MCF 10A (cell line): ENCODE data around the gene ARHGAP30. TPM values are rescaled to one million over a fixed set of nuclear protein-coding genes. Genes with fewer than 3 reads are reported as not detected.

Source experiments
- BruUV-seq: library from RNA; stranded (reverse); fragments of 400-500 nt; replicated peaks from 2 replicates; lab custom pipeline; 2021; lab: Mats Ljungman, UMichigan
- CTCF ChIA-PET: fragments of 300-600 bp; sonication (Branson Sonifier 250); formaldehyde crosslinking; extraction: SDS; loops from one replicate; lab custom pipeline; 2021; ENCODE audit warnings: antibody characterized with exemption, inconsistent platforms; lab: Yijun Ruan, JAX
- POLR2A ChIA-PET: fragments of 300-600, 350-650 bp; sonication (Branson Sonifier 250); formaldehyde crosslinking; extraction: SDS; loops from one replicate; lab custom pipeline; 2020; ENCODE audit warnings: antibody characterized with exemption, inconsistent platforms; lab: Yijun Ruan, JAX
- DNase-seq: peaks from one replicate; pipeline ENCODE4 v3.0.0-alpha.2; 2018; ENCODE audit not compliant: unreplicated experiment
- H3K27ac Mint-ChIP-seq: one replicate; pipeline ENCODE4 v1.8.0; 2022; ENCODE audit warnings: mild to moderate bottlenecking, low read depth, mixed read lengths; ENCODE audit not compliant: unreplicated experiment
- H3K27me3 Mint-ChIP-seq: one replicate; pipeline ENCODE4 v1.8.0; 2022; ENCODE audit warnings: mixed read lengths; ENCODE audit not compliant: insufficient read depth, unreplicated experiment
- H3K36me3 Mint-ChIP-seq: one replicate; pipeline ENCODE4 v1.8.0; 2022; ENCODE audit warnings: mild to moderate bottlenecking, moderate library complexity, mixed read lengths; ENCODE audit not compliant: insufficient read depth, unreplicated experiment
- H3K4me1 Mint-ChIP-seq: one replicate; pipeline ENCODE4 v1.8.0; 2022; ENCODE audit warnings: mixed read lengths; ENCODE audit not compliant: insufficient read depth, unreplicated experiment
- H3K4me3 Mint-ChIP-seq: one replicate; pipeline ENCODE4 v1.8.0; 2022; ENCODE audit warnings: mild to moderate bottlenecking, moderate library complexity, mixed read lengths; ENCODE audit not compliant: unreplicated experiment
- H3K9me3 Mint-ChIP-seq: one replicate; pipeline ENCODE4 v1.8.0; 2022; ENCODE audit warnings: mixed read lengths; ENCODE audit not compliant: unreplicated experiment
- intact Hi-C: fragments of 100-400 bp; cut with micrococcal nuclease; formaldehyde crosslinking; loops from 2 replicates; pipeline ENCODE4 v1.14.1; 2022
- total RNA-seq: library from RNA; stranded (reverse); gene quantifications from 2 replicates; pipeline ENCODE4 v1.2.3, GENCODE V29; 2022
- TF ChIP-seq, protein P1 (sequence below): fragments of 200-600 bp; IDR thresholded peaks from one replicate; pipeline ENCODE4 v1.8.0; 2022; ENCODE audit warnings: antibody characterized with exemption, mild to moderate bottlenecking; ENCODE audit not compliant: unreplicated experiment

Gene ARHGAP30
- total RNA-seq, 1 experiment from 2014 or later = 0.58 TPM

DNA sequence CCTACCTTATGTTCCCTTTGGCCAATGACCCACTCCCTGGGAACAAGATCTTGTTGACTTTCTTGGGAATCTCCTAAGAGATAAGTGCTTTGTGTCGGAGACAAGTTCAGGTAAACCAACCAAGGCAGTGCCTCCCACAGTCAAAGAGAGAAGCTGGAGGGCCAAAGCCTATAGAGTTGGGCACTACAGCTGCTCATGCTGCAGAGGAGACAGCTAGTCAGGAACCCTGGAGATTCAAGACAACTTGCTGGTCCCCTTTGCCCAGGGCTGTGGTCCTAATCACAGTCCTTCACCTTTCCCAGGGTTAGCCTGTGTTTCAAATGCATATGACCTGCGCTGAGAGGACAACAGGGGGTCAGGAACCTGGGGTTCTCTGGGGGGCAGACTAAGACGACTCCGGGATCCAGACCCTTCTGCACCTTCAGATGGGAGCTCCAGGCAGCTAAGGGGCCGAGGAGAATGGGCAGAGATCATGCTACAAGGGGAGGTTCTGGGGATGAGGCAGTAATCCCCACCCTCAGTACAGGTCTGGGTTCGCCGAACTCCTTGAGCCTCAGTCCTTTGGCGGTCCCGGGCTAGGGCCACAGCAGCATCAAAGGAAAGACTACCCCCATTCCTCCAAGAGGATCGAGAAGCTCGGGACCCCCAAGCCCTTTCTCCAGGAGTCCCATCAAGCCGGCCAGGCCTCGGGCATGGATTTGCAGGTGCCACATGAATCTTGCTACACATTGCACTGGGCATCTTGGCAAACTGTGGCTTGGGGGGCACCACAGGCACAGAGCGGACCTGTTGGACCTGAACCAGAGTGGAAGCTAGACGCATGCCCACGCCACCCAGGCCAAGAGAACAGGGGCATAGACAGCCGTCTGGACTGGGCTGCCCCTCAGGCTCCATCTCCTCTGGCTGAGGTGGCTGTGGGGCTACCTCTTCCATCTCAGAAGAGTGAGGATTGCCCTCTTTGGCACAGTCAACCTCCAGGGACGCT, 22.0 kb downstream of the ARHGAP30 start:
- TF ChIP-seq, protein P1, sequence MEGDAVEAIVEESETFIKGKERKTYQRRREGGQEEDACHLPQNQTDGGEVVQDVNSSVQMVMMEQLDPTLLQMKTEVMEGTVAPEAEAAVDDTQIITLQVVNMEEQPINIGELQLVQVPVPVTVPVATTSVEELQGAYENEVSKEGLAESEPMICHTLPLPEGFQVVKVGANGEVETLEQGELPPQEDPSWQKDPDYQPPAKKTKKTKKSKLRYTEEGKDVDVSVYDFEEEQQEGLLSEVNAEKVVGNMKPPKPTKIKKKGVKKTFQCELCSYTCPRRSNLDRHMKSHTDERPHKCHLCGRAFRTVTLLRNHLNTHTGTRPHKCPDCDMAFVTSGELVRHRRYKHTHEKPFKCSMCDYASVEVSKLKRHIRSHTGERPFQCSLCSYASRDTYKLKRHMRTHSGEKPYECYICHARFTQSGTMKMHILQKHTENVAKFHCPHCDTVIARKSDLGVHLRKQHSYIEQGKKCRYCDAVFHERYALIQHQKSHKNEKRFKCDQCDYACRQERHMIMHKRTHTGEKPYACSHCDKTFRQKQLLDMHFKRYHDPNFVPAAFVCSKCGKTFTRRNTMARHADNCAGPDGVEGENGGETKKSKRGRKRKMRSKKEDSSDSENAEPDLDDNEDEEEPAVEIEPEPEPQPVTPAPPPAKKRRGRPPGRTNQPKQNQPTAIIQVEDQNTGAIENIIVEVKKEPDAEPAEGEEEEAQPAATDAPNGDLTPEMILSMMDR = no peak
- intact Hi-C loops = loop anchor here (10.0 kb wide), 1 partner anchor 87 kb away; the partner anchor contains the start of gene DEDD
- POLR2A ChIA-PET = interaction anchor here (0.6 to 7.3 kb wide), 15 partner anchors 11 to 96 kb away, joined by 3 to 371 read pairs (median 13); partner anchors contain the start of genes DEDD, F11R and KLHDC9
- no TSS peak for BruUV-seq
- Mint-ChIP-seq H3K9me3 (peaks cover 10% of the 10 kb centered on the region), H3K4me3 (no peak overlapping the region), H3K36me3 (no peaks in the 10 kb centered on the region), H3K4me1 (peaks cover 6% of the 10 kb centered on the region), H3K27me3 (no peaks in the 10 kb centered on the region), H3K27ac (no peak overlapping the region)
- no peak for DNase-seq
- CTCF ChIA-PET = interaction anchor here (0.5 to 5.0 kb wide), 13 partner anchors 10 to 855 kb away, joined by 3 to 58 read pairs (median 4); partner anchors contain the start of genes KLHDC9 and PPOX

- peak overlapping the region; percentile 99 for H3K27ac Mint-ChIP-seq
- peak overlapping the region; percentile 93 for H3K4me3 Mint-ChIP-seq
- no TSS peak for BruUV-seq
- H3K9me3 Mint-ChIP-seq = peaks cover 10% of the 10 kb centered on the region
- peaks cover 2% of the 10 kb centered on the region for H3K36me3 Mint-ChIP-seq
- no peak for DNase-seq
- intact Hi-C loops = loop anchor here (10.0 kb wide), 1 partner anchor 88 kb away; the partner anchor contains the start of gene DEDD
- TF ChIP-seq, protein P1 = no peak
- peaks cover 15% of the 10 kb centered on the region for H3K4me1 Mint-ChIP-seq
- H3K27me3 Mint-ChIP-seq = no peaks in the 10 kb centered on the region
- ChIA-PET CTCF (interaction anchor here (0.5 to 5.0 kb wide), 18 partner anchors 8 to 1560 kb away, joined by 3 to 58 read pairs (median 4); partner anchors contain the start of genes F11R, KLHDC9 and PPOX), POLR2A (interaction anchor here (0.6 to 7.3 kb wide), 39 partner anchors 8 to 705 kb away, joined by 3 to 371 read pairs (median 8); partner anchors contain the start of genes DEDD, F11R, KLHDC9 and NDUFS2)
These were observed 23.0 kb downstream of the ARHGAP30 start for GRCh38 chr1:161046605-161047228.

- H3K9me3 Mint-ChIP-seq = peaks cover 10% of the 10 kb centered on the region
- intact Hi-C loops = loop anchor here (1.0 to 10.0 kb wide), 3 partner anchors 51 to 89 kb away; partner anchors contain the start of gene DEDD
- H3K4me1 Mint-ChIP-seq = peaks cover 18% of the 10 kb centered on the region
- ChIA-PET CTCF (interaction anchor here (0.5 to 5.0 kb wide), 27 partner anchors 8 to 1561 kb away, joined by 3 to 58 read pairs (median 4); partner anchors contain the start of genes F11R, KLHDC9, NIT1 and PFDN2), POLR2A (interaction anchor here (0.6 to 7.3 kb wide), 42 partner anchors 9 to 704 kb away, joined by 3 to 371 read pairs (median 7); partner anchors contain the start of genes DEDD, F11R, KLHDC9 and NDUFS2)
- TF ChIP-seq, protein P1 = no peak
- no peaks in the 10 kb centered on the region for H3K27me3 Mint-ChIP-seq
- peak within 1 kb of the TSS; percentile 93 for H3K4me3 Mint-ChIP-seq
- H3K36me3 Mint-ChIP-seq = peaks cover 10% of the 10 kb centered on the region
- TSS peak; percentile 89 for BruUV-seq
- peak; percentile 99 for DNase-seq
- H3K27ac Mint-ChIP-seq = peak within 1 kb of the TSS; percentile 99
These were observed 23.7 kb downstream of the ARHGAP30 start, which contains the start of gene USF1 for GRCh38 chr1:161045736-161046604. Gene USF1 (minus strand): TSS chr1:161045977. CDS start chr1:161043275, 2,702 bp downstream.
